ENCODE measurements around the gene SZT2.

Gene SZT2

DNA sequence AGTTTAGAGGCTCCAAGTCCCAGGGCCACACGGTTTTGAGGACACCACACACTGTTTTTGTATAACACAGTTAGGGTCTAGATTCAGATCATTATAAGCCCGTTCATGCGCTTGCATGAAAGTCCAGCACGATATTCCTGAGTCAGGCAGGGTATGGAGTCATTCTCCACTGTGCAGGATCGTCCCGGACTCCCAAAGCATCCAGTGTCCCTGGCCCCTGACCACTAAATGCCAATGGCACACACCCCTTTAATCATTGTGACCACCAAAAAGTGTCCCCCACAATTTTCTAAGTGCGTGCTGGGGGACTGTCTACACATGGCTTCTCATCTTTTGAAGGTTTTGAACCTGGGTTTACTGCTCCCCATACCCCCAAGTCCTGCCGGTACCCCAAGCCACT is 113.8 kb downstream of the SZT2 start:
- Histone ChIP-seq H3K27ac (ENCODE audit: insufficient read depth in 1 of 2, low read depth in 1 of 2, low read length in 2 of 2, poor library complexity in 1 of 2, severe bottlenecking in 2 of 2) (no peak overlapping the region), H3K4me3 (ENCODE audit: control insufficient read depth in 1 of 7, extremely low read depth in 1 of 7, insufficient read depth in 4 of 7, low read depth in 2 of 7, low read length in 6 of 7) (no peak overlapping the region), H3K36me3 (ENCODE audit: control insufficient read depth in 4 of 4, insufficient read depth in 4 of 4, low read length in 3 of 4) (no peaks in the 10 kb centered on the region), H3K27me3 (replicated peaks in 2 of 5; ENCODE audit: control insufficient read depth in 4 of 5, insufficient read depth in 5 of 5, low read length in 4 of 5) (peaks cover 0 to 3% (median 0%) of the 10 kb centered on the region in 5 experiments), H3K9me3 (ENCODE audit: control extremely low read depth in 1 of 5, control insufficient read depth in 4 of 5, insufficient read depth in 2 of 5, low read depth in 1 of 5, low read length in 4 of 5) (no peaks in the 10 kb centered on the region), H3K4me1 (ENCODE audit: control extremely low read depth in 1 of 4, control insufficient read depth in 4 of 4, insufficient read depth in 4 of 4, low read length in 3 of 4) (no peaks in the 10 kb centered on the region)
- ChIA-PET CTCF (no interaction called here), POLR2A (no interaction called here)
- DNase-seq: no peak
- 98% methylated on average over 7 of the region's 8 CpGs for WGBS (ENCODE audit: insufficient coverage)

Measured in common myeloid progenitor, CD34-positive (primary cell).